Fibroblast of peridontal ligament (primary cell): ENCODE data around the gene ME1.
"Not testable (repeated sequence)": the region's sequence is repeated elsewhere in the genome, so short reads cannot be mapped to it uniquely, and the experiment has no call there.

Experiments used
- DNase-seq: peaks from one replicate; pipeline ENCODE4 v3.0.0-alpha.2; 2010; ENCODE audit errors: extremely low read depth

Gene ME1

GRCh38 chr6:83430611-83431544 lies at the start of gene ME1:
Gene ME1 (minus strand): TSS chr6:83431051. CDS start chr6:83430954, 97 bp downstream.
- peak; percentile 72 for DNase-seq

DNA sequence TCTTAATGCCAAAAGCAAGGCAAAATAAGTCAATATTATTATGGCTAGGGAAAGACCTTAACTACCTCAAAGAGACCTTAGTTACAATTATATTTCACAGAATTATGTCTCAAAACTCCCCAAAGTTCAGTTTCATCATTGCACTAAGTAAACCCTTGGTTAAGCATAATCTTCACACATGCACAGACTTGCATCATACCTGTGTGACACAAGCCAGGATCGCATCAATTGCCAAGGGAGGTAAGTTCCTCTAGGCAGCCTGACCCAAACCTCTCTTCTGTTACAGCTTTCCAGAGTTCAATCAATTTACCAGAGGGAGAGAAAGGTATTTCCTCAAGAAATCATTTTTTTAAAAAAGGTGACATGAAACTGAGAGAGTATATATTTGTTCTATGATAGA lies 49.6 kb upstream of the ME1 start:
- DNase-seq = no peak

DNA sequence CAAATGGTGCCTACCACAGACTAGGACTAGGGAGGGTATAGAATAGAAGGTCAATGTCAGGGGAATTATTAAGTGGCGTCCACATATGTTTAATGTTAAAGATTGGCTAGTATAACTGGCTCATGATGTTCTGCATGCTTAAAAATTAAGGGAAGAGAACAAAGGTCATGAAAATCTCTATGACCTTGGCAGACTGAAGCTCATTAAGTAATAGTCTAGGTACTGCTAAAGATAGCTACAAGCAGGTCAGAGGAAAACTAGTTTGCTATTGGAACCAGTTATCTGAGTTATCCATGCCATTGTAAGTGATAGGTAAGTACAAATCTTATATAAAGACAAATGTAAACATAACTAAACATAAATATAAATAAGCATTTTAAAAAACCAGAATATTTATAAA lies 48.5 kb upstream of the ME1 start:
- no peak for DNase-seq

GRCh38 chr6:83476971-83477370 lies 46.1 kb upstream of the ME1 start:
- DNase-seq = no peak

DNA sequence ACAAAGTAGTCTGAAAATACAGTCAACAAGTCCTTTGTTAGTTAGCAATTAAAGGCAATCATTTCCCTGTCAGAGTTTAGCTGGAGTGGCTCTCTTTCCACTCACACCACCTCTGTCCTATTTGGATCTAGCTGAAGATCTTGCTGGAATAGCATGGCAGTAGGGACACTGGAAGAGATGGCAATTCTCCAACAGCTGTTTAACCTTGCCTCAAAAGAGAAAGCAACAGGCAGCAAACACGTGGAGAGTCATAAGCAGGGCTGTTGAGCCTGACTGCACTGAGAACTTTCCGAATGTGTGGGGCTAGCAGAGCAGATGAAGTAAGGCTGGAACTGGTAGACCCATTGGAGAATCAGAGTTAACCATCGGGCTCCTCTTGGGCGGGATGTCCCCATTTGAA lies 43.5 kb upstream of the ME1 start:
- peak; percentile 29 for DNase-seq

DNA sequence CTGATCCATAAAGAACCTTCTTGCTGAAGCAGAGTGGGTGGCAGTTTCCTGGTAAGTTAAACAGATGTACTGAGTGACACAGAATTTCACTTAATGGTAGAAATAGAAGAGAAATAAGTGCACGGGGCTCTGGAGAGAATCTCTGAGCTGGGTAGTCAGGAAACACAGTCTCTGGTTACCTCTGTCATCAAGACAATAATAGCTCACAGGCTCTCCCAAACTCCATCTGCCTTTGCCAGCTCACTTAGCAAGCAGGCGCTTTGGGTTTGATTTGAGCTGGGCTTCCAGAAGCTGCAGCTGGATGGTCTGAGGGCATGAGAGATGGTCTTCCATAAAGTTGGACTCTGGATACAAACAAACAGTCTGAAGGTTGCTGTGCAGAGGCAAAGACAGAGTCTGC lies 41.9 kb upstream of the ME1 start:
- DNase-seq = no peak

DNA sequence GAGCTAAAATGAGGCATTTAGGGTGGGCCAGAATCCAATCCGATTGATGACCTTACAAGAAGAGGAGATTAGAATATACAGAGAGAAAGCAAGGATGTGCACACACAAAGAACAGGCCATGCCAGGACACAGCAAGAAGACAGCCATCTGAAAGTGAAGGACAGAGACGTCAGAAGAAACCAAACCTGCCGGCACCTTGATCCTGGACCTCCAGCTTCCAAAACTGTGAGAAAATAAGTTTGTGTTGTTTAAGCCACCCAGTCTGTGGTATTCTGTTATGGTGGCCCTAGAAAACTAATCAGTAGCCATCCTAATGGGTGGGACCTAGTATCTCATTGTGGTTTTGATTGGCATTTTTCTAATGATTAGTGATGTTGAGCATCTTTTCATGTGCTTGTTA lies 39.7 kb upstream of the ME1 start:
- no peak for DNase-seq

DNA sequence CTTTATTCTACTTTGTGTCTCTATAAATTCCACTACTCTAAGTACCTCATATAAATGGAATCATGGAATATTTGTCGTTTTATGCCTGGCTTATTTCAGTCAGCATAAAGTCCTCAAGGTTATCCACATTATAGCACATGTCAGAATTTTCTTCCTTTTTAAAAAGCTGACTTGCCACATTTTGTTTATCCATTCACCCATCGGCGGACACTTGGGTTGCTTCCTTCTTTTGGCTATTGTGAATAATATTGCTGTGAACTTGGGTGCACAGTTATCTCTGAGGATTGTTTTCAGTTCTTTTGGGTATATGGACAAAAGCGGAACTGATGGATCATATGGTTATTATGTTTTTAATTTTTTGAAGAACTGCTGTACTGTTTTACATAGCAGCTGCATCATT lies 39.1 kb upstream of the ME1 start:
- no peak for DNase-seq

DNA sequence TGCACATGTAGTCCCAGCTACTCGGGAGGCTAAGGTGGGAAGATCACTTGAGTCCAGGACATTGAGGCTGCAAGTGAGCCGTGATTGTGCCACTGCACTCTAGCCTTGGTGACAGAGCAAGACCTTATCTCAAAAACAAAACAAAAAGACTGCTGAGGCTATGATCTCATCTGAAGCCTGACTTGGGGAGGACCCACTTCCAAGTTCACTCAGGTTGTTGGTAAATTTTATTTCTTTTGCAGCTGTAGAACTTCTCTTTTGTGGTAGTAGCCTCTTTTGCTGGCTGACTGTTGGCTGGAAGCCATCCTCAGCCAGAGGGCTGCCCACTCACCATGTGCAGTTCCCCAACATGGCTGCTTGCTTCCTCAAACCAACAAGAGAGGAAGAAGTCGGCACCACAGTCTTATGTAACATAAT lies 36.8 kb upstream of the ME1 start:
- DNase-seq = no peak

DNA sequence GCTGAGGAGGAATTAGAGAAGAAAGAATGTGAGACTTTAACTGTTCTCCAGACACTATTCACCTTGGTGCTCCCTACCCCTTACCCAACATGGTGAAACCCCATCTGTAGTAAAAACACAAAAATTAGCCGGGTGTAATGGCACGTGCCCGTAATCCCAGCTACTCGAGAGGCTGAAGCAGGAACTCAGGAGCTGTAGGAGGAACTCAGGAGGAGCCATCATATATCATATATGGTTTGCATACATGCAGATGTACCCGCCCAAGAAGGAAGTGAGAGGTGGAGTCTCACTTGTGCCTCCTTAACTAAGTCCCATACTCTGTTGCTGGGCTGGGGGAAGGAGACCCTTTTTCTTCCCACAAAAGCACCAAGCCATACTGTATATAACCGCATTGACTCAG lies 35.5 kb upstream of the ME1 start:
- no peak for DNase-seq

GRCh38 chr6:83464381-83465140 lies 33.7 kb upstream of the ME1 start:
- DNase-seq = no peak

DNA sequence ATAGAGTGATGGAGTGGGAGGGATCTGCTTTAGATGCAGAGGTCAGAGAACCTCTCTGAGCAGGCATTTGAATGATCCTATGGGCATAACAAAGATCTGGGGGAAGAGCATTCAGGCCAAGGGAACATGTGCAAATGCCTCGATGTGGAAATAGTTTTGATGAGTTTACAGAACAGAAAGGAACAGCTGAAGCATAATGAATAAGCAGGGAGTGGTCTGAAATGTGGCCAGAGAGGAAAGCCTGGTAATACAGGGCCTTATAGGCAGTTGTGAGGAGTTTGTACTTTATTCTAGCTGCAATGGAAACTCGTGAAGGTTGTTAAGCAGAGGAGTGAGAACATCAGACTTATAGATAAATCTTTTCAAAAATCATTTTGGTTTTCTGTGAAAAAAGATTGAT lies 33.0 kb upstream of the ME1 start:
- peak; percentile 68 for DNase-seq

DNA sequence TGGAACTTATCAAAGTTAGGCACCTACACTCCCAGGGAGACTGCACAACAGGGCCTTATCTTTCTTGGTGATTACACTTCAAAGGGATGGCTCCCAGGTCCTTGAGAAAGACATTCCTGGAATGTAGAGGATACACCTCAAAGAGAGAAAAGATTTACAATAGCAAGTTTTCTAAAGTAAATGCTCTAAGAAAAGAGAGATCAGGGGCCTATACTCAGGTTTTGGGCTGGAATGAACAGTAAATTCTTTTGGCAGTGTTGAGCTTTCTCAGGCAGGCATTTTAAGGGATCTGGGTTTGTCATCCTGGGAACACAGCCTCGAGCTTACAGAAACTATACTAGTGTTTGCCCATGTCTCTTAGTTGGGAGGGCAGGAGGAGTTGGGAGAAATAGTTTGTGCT lies 31.7 kb upstream of the ME1 start:
- DNase-seq = no peak

DNA sequence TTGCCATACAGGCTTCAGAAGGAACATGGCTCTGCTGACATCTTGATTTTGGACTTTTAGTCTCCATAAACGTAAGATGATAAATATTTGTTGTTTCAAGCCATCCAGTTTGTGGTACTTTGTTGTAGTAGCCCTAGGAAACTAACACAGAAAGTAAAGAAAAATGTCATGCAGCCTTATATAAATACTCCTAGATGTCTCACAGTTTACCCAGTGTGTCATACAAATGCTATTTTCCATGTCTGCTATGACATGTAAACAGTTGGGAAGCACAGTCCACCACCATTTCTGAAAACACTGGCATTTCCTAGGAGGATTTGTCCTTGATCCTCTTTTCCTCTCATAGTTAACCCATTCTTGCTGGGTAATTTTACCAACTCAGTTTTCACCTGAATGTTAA lies 30.6 kb upstream of the ME1 start:
- DNase-seq = peak; percentile 14

- DNase-seq = no peak
These were observed 28.8 kb upstream of the ME1 start for GRCh38 chr6:83459663-83460062.

DNA sequence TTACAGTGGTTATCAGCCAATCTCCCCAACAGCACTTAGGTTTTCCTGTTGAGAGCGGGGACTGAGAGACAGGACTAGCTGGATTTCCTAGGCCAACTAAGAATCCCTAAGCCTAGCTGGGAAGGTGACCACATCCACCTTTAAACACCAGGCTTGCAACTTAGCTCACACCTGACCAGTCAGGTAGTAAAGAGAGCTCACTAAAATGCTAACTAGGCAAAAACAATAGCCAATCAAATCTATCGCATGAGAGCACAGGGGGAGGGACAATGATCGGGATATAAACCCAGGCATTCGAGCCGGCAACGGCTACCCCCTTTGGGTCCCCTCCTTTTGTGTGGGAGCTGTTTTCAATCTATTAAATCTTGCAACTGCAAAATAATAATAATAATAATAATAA lies 19.2 kb upstream of the ME1 start:
- DNase-seq = not testable (repeated sequence)

DNA sequence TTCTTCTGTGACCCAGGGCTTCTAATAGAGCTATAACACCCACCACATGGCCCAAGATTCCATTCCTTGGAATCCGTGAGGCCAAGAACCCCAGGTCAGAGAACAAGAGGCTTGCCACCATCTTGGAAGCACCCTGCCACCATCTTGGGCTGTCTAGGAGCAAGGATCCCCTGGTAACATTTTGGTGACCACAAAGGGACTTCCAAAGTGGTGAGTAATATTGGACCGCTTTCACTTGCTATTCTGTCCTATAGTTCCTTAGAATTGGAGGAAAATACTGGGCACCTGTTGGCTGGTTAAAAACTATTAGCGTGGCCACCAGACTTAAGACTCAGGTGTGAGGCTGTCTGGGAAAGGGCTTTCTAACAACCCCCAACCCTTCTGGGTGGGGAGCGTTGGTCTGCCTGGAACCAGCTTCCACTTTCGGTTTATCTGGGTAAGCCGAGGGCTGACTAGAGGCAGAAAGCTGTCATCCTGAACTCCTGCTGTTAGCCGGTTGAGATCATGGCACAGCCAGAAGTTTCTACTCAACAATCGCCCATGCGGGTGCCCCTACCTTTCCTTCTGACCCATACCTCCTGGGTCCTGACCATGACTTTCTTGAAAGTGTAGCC lies 13.3 kb upstream of the ME1 start:
- not testable (repeated sequence) for DNase-seq

DNA sequence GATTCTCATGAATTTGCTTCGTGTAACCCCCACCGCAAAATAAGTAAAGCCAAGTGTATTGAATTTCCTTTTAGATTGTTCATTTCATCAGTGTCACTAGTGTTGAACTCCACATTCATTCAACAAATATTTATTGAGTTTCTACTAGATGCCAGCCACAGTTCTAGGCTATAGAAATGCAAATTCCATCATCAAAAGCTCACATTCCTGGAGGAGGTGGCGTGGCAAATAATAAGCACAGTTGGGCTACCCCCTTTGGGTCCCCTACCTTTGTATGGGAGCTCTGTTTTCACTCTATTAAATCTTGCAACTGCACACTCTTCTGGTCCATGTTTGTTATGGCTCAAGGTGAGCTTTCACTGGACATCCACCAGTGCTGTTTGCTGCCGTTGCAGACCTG lies 12.7 kb upstream of the ME1 start:
- DNase-seq = no peak

GRCh38 chr6:83442752-83443151 lies 11.9 kb upstream of the ME1 start:
- peak; percentile 57 for DNase-seq

GRCh38 chr6:83439201-83439600 lies 8.3 kb upstream of the ME1 start:
- DNase-seq = no peak

- no peak for DNase-seq
These were observed 5.8 kb upstream of the ME1 start for GRCh38 chr6:83436674-83437073.

DNA sequence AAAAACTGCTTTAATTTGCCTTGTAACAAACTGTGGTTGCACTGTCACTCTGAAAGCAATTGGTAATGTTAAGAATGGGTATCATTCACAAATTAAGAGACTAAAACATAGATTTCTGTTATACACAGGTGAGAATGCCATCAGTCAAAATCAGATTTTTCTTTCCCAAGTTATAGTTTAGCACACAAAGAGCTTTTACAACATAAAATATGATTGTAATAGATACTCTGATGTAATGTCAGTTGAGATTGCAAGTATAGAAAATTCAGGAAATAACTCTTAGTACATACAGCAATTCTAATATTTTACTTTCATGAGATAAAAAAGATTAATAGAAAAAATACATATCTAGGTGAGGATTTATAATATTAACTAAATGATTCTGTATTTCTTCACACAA lies 2.3 kb upstream of the ME1 start:
- no peak for DNase-seq

DNA sequence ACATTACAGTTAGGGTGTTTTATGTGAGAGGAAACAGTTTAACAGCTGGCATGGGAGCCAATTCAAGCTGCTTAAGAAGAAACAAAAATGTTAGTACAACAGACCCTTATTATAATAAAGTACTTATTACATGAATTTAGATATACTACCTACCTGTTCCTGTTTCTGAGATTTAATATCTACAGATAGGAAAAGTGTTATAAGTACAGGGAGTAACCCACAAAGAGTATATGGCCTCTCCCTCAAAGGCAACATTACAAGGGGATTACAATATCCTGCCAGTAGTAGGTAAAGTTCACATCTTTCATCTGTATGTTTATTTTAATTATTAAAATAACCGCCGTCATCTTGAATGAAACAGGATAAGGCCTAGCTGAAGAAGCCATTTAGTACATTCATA lies 1.8 kb upstream of the ME1 start:
- DNase-seq = no peak
